ENCODE data around the gene TBPL1.
"Not testable (repeated sequence)": the region's sequence is repeated elsewhere in the genome, so short reads cannot be mapped to it uniquely, and the experiment has no call there.

Gene TBPL1

GRCh38 chr6:133952815-133953633 lies at the start of gene TBPL1:
Gene TBPL1 (plus strand): TSS chr6:133953224. CDS start chr6:133980126, 26,902 bp downstream.
- DNase-seq: peak; percentile 93

GRCh38 chr6:133903855-133904254 lies 49.2 kb upstream of the TBPL1 start:
- no peak for DNase-seq

- DNase-seq: no peak
Measured at GRCh38 chr6:133906050-133906449, 47.0 kb upstream of the TBPL1 start.

- DNase-seq: peak; percentile 63
Measured at GRCh38 chr6:133916650-133917151, 36.3 kb upstream of the TBPL1 start.

GRCh38 chr6:133917781-133918180 lies 35.2 kb upstream of the TBPL1 start:
- no peak for DNase-seq

- DNase-seq: no peak
Measured at GRCh38 chr6:133918208-133918930, 34.7 kb upstream of the TBPL1 start.

- DNase-seq: no peak
Measured at GRCh38 chr6:133919362-133919761, 33.7 kb upstream of the TBPL1 start.

- peak; percentile 80 for DNase-seq
Measured at GRCh38 chr6:133921249-133921859, 31.7 kb upstream of the TBPL1 start.

- peak; percentile 45 for DNase-seq
Measured at GRCh38 chr6:133923938-133924593, 29.0 kb upstream of the TBPL1 start.

GRCh38 chr6:133931221-133931620 lies 21.8 kb upstream of the TBPL1 start:
- DNase-seq: not testable (repeated sequence)

- not testable (repeated sequence) for DNase-seq
Measured at GRCh38 chr6:133936352-133936751, 16.7 kb upstream of the TBPL1 start.

GRCh38 chr6:133937909-133938308 lies 15.1 kb upstream of the TBPL1 start:
- DNase-seq: no peak

GRCh38 chr6:133938533-133938932 lies 14.5 kb upstream of the TBPL1 start:
- DNase-seq: no peak

GRCh38 chr6:133939778-133940667 lies 13.0 kb upstream of the TBPL1 start:
- DNase-seq: no peak

GRCh38 chr6:133945158-133945557 lies 7.9 kb upstream of the TBPL1 start:
- no peak for DNase-seq

- no peak for DNase-seq
Measured at GRCh38 chr6:133947302-133947900, 5.6 kb upstream of the TBPL1 start.

- DNase-seq: no peak
Measured at GRCh38 chr6:133948472-133948871, 4.6 kb upstream of the TBPL1 start.

- no peak for DNase-seq
Measured at GRCh38 chr6:133951227-133951626, 1.8 kb upstream of the TBPL1 start.

- peak; percentile 77 for DNase-seq
Measured at GRCh38 chr6:133951881-133952814, 876 bp upstream of the TBPL1 start.

Data from amniotic stem cell (primary cell).